K562 (cell line): ENCODE measurements around the gene PARD3. TPM values are rescaled to one million over a fixed set of nuclear protein-coding genes. Genes with fewer than 3 reads are reported as not detected.

Experiments used
- ATAC-seq: fragments of 200-7000 bp; cut with Tn5 transposase; 3 replicates; pipeline ENCODE4 v1.9.1; 2020; ENCODE audit warnings: moderate library complexity
- BruUV-seq: library from RNA; stranded (reverse); fragments of 400-500 nt; replicated peaks from 2 replicates; lab custom pipeline; 2021; lab: Mats Ljungman, UMichigan
- CTCF ChIA-PET: fragments of 300-600 bp; formaldehyde crosslinking; extraction: SDS; loops from one replicate; lab custom pipeline; 2021; ENCODE audit warnings: low intra/inter-chr PET ratio; lab: Yijun Ruan, JAX
- POLR2A ChIA-PET: fragments of 300-600, 350-650 bp; sonication (Branson Sonifier 250); formaldehyde crosslinking; extraction: SDS; loops from one replicate; lab custom pipeline; 2021; ENCODE audit warnings: antibody characterized with exemption, inconsistent platforms; lab: Yijun Ruan, JAX
- DNase-seq, 4 experiments: peaks; one replicate each; pipeline versions ENCODE4 v3.0.0 to v3.0.0-alpha.2; 2011 to 2018; ENCODE audit warnings: low spot score in 3 of 4, mixed read lengths in 3 of 4; ENCODE audit errors: extremely low read depth in 1 of 4
- FAIRE-seq: peaks from 2 replicates; lab custom pipeline; 2011; peaks lifted over from hg19 to GRCh38; lab: Jason Lieb, UNC
- H2AFZ ChIP-seq: 2 replicates; pipeline ENCODE4 v1.6.0; 2011; ENCODE audit warnings: low read depth, low read length, control low read depth, inconsistent platforms
- H3K27ac ChIP-seq: fragments of 200-600 bp; 3 replicates; pipeline ENCODE4 v1.8.0; 2011; ENCODE audit warnings: low read depth, mild to moderate bottlenecking, control low read depth, inconsistent platforms, low read length, moderate library complexity, mixed read lengths; ENCODE audit errors: extremely low read depth
- H3K27me3 ChIP-seq, 2 experiments: fragments of 300-600 bp in 1 of 2; 2 replicates in 1 of 2; 3 replicates in 1 of 2; pipeline versions ENCODE4 v1.6.0 to v1.8.0; 2011; ENCODE audit warnings: inconsistent platforms in 2 of 2, low read length in 2 of 2, mild to moderate bottlenecking in 1 of 2, mixed read lengths in 1 of 2, moderate library complexity in 1 of 2; ENCODE audit not compliant: control insufficient read depth in 2 of 2, insufficient read depth in 2 of 2
- H3K36me3 ChIP-seq: fragments of 300-600 bp; 3 replicates; pipeline ENCODE4 v1.8.0; 2011; ENCODE audit warnings: mild to moderate bottlenecking, low read length, inconsistent platforms; ENCODE audit not compliant: control insufficient read depth, insufficient read depth
- H3K4me1 ChIP-seq, 2 experiments: fragments of 200-600 bp in 1 of 2; replicated peaks in 1 of 2; 2 replicates in 1 of 2; 3 replicates in 1 of 2; pipeline versions ENCODE4 v1.5.1 to v1.8.0; 2011; ENCODE audit warnings: inconsistent platforms in 2 of 2, low read length in 2 of 2, mild to moderate bottlenecking in 1 of 2, mixed read lengths in 1 of 2, moderate library complexity in 1 of 2; ENCODE audit not compliant: control insufficient read depth in 2 of 2, insufficient read depth in 2 of 2
- H3K4me2 ChIP-seq: 2 replicates; pipeline ENCODE4 v1.6.1; 2011; ENCODE audit warnings: low read length, control low read depth, inconsistent platforms, mixed read lengths; ENCODE audit not compliant: insufficient read depth
- H3K4me3 ChIP-seq: fragments of 200-600 bp; sonication (generic), shearing (Covaris generic); 2 replicates; pipeline ENCODE4 v1.5.1; 2016; ENCODE audit warnings: control low read depth, inconsistent platforms
- H3K79me2 ChIP-seq: fragments of 200-600 bp; 3 replicates; pipeline ENCODE4 v1.8.0; 2011; ENCODE audit warnings: low read length, inconsistent platforms; ENCODE audit not compliant: control insufficient read depth, insufficient read depth
- H3K9ac ChIP-seq, 2 experiments: 2 replicates each; pipeline versions ENCODE4 v1.6.0 to v1.6.1; 2011; ENCODE audit warnings: low read depth in 2 of 2, low read length in 2 of 2, control low read depth in 1 of 2, inconsistent platforms in 1 of 2, mild to moderate bottlenecking in 1 of 2, mixed read lengths in 1 of 2; ENCODE audit not compliant: insufficient read depth in 1 of 2
- H3K9me1 ChIP-seq: one replicate; pipeline ENCODE4 v1.6.0; 2011; ENCODE audit warnings: inconsistent platforms, mild to moderate bottlenecking, low read length, moderate library complexity; ENCODE audit not compliant: control insufficient read depth, insufficient read depth
- H3K9me3 ChIP-seq: replicated peaks from 2 replicates; pipeline ENCODE4 v1.5.1; 2011; ENCODE audit warnings: low read depth, low read length, inconsistent platforms; ENCODE audit not compliant: control insufficient read depth, insufficient read depth
- H4K20me1 ChIP-seq: replicated peaks from 2 replicates; pipeline ENCODE4 v1.6.1; 2011; ENCODE audit warnings: low read length, inconsistent platforms, mixed read lengths; ENCODE audit not compliant: control insufficient read depth, insufficient read depth
- C11orf30 ChIP-seq: fragments of 450-650 bp; IDR thresholded peaks from 2 replicates; pipeline ENCODE4 v1.6.1; 2016; ENCODE audit warnings: low read depth, mild to moderate bottlenecking
- KDM4B ChIP-seq, 2 experiments: fragments of 450-650 bp in 1 of 2; sonication (generic) in 1 of 2; IDR thresholded peaks; 2 replicates each; pipeline ENCODE4 v1.6.1; 2016 to 2017; ENCODE audit warnings: borderline replicate concordance in 2 of 2, antibody characterized with exemption in 1 of 2, low read depth in 1 of 2, mild to moderate bottlenecking in 1 of 2
- MAFF ChIP-seq: IDR thresholded peaks from 2 replicates; pipeline ENCODE4 v1.6.1; 2012; ENCODE audit warnings: low read length, improper control_type of control experiment
- MAFK ChIP-seq: IDR thresholded peaks from 2 replicates; pipeline ENCODE4 v1.6.1; 2011; ENCODE audit warnings: low read length, improper control_type of control experiment
- PKNOX1 ChIP-seq: fragments of 450-650 bp; IDR thresholded peaks from 2 replicates; pipeline ENCODE4 v1.6.1; 2016
- ZNF316 ChIP-seq: fragments of 450-650 bp; IDR thresholded peaks from 2 replicates; pipeline ENCODE4 v1.6.1; 2016
- ZNF347 ChIP-seq: fragments of 450-650 bp; formaldehyde crosslinking; IDR thresholded peaks from 2 replicates; pipeline ENCODE4 v1.4.0; 2020; ENCODE audit warnings: low read depth, mild to moderate bottlenecking, moderate library complexity
- WGBS: fragments of 100-300 bp; shearing (Covaris generic); methylation state at CpG from one replicate; pipeline ENCODE4 v1.1.6; 2016; ENCODE audit warnings: low coverage, mixed read lengths; ENCODE audit not compliant: insufficient coverage; ENCODE audit errors: missing lambda C conversion rate; 5-methylcytosine and 5-hydroxymethylcytosine counted together
- in situ Hi-C: fragments of 300-500 bp; cut with MboI; formaldehyde crosslinking; loops from 4 replicates; pipeline ENCODE4 v1.15.0; 2018; ENCODE audit warnings: inconsistent platforms, mixed read lengths
- intact Hi-C: fragments of 100-400 bp; cut with micrococcal nuclease; formaldehyde crosslinking; loops from 2 replicates; pipeline ENCODE4 v1.14.2; 2022
- polyA plus RNA-seq, 8 experiments: library from polyadenylated mRNA; depleted of rRNA in 4 of 8; stranded (reverse) in 5 of 8; unstranded in 3 of 8; fragments of >200 nt; fragmentation: Nextera tagmentation in 2 of 8; fragmentation: Illumina TruSeq in 1 of 8; extraction: Ambion mirVana in 2 of 8; extraction: Trizol in 1 of 8; gene quantifications; 2 replicates each; pipeline versions ENCODE4 v1.2.1 to v1.2.3, GENCODE V29; 2011 to 2014; ENCODE audit warnings: inconsistent platforms in 1 of 8, missing spikeins in 1 of 8
- total RNA-seq, 7 experiments: library from RNA; depleted of rRNA in 6 of 7; stranded (reverse); fragments of >200 nt in 6 of 7; fragmentation: Illumina TruSeq in 2 of 7; extraction: Trizol in 2 of 7; gene quantifications; 2 replicates each; pipeline versions ENCODE4 v1.2.1 to v1.2.3, GENCODE V29; 2011 to 2021; ENCODE audit warnings: low replicate concordance in 1 of 7

PARD3 gene
- total and polyA plus RNA-seq, 9 of the 15 experiments (the other 6 are each of a cell fraction or from before 2014, with no cell fraction given) = 2.7 to 11.7 (median 7.7) TPM

DNA sequence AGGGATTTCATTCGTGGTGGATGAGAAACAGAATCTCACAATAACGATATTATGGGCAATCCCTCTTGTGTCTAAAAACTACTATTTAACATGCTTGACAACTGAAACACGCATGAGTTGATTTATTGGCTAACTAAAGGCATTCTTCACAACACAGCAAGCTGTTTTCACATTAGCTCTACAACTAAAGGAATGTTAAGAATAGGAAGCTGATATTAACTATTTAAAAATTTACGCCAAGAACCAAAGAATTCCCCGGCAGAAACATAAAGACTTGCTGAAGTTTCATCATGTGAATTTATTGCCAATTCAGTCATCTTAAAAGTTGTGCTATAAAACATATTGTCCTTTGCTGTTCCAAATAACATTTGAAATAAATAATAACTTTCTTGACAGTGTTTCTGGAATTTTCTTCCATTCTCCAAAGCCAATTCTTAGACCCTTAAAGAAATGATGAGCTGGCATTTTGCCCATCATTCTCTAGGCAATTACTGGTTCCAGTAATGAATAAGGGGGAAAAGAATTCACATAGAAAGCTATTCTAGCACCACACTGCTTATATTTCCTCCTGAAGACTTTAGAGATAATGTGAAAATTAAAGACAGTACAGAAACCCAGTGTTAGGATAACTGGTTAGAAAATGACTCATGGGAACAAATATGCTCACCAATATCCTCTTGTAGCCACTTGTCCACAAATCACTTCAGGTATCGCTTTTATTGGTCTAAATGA is 233.1 kb downstream of the PARD3 start:
- H3K9me1 ChIP-seq = no peaks in the 10 kb centered on the region
- no peak overlapping the region for H2AFZ ChIP-seq
- no peaks in the 10 kb centered on the region for H3K9me3 ChIP-seq
- ChIA-PET POLR2A (interaction anchor here (1.8 kb wide), 1 partner anchor 11 kb away, joined by 4 read pairs; no protein-coding TSS in a partner anchor), CTCF (no interaction called here)
- intact Hi-C loops = no loop called here
- BruUV-seq = no TSS peak
- H3K4me1 ChIP-seq = no peaks in the 10 kb centered on the region
- 0 out of 2 replicates have a peak, but pooled peaks cover 6% of the 10 kb centered on the region for H4K20me1 ChIP-seq
- H3K27me3 ChIP-seq = no peaks in the 10 kb centered on the region; a peak in 1 of 5 replicates
- no peaks in the 10 kb centered on the region for H3K79me2 ChIP-seq
- in situ Hi-C loops = no loop called here
- no peak overlapping the region for H3K4me3 ChIP-seq
- no peaks in the 10 kb centered on the region for H3K36me3 ChIP-seq
- no peak for FAIRE-seq
- H3K27ac ChIP-seq = no peak overlapping the region
- no peak for DNase-seq
- TF ChIP-seq MAFF (peak; percentile 63), C11orf30 (peak; percentile 50; the same call in 1 of the 2 replicates), ZNF316 (peak; percentile 64), MAFK (peak; percentile 29; the same call in 1 of the 2 replicates), KDM4B (IDR thresholded peaks at IDR 0.05; ENCODE audit: borderline replicate concordance in 2 of 2, low read depth in 1 of 2) (no peak), ZNF347 (CRISPR knock-in tag) (no peak), PKNOX1 (no peak)
- TF ChIP-seq, all 486 proteins: peak for 4
- H3K9ac ChIP-seq = no peak overlapping the region
- 21% methylated on average over 6 of the region's 6 CpGs for WGBS
- ATAC-seq = no peak
- no peak overlapping the region for H3K4me2 ChIP-seq
